NOMO-1 (cell line): ENCODE measurements around the gene CDR2.
"Not testable (repeated sequence)": the region's sequence is repeated elsewhere in the genome, so short reads cannot be mapped to it uniquely, and the experiment has no call there.

Experiments
- DNase-seq, 2 experiments: peaks; one replicate each; lab custom pipeline; 2025; ENCODE audit not compliant: unreplicated experiment in 2 of 2; lab: John Stamatoyannopoulos, UW

CDR2 gene

DNA sequence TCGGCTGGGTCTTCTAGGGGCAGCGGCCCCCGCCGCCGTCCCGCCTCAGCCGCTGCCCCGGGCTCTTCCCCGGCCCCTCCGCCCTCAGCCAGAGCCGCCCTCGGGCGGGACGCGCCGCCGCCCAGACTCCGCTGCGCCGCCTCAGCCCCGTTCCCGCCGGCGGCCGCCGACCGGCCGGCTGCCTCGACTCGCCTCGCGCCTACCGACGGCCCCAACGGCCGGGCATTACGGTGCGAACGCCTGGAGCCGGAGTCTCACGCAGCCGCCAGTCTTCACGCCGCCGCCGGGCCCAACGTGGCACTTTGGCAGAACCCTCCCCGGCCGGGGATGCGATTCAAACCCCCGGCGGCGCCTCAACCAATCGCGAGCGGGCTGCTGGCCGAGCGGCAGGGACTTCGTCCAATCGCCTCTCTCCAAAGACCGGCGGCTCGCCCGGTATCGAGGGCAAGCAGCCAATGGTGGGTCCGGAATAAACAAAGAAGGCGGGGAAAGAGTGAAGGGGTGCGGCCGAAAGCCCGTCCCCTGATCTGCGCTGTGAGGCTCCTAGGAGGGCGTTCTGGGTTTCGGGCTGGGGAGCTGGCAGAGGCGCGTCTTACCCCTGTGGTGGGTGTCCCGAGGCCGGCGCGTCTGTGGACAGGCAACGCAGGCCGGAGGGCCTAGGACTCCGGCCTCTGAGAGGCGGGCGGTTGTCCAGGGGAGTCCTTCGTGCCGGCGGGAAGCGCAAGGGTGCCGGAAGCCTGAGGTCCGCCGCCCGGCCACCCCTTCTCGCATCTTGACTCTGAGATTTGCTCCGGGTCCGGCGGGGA, at the start of gene CDR2:
Gene CDR2 (minus strand): TSS at position 309 of the 806 bp plus-strand sequence. CDS start 310 bp downstream, outside the sequence.
- peak; percentile 97 to 98 for DNase-seq

DNA sequence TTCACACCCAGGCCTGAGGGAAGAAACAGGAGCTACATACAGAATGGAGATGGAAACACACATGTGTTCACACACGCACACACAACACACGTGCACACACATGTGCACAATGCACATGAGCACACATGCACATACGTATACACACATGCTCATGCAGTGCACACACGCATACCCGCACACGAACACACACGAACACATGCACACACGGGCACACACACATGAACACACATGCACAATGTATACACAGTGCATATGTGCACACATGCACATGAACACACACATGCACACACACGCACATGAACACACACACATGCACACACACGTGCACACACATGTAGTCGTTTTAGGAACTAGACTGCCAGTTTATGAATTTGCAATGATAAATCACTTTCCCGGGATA, 49.3 kb upstream of the CDR2 start:
- no peak for DNase-seq

DNA sequence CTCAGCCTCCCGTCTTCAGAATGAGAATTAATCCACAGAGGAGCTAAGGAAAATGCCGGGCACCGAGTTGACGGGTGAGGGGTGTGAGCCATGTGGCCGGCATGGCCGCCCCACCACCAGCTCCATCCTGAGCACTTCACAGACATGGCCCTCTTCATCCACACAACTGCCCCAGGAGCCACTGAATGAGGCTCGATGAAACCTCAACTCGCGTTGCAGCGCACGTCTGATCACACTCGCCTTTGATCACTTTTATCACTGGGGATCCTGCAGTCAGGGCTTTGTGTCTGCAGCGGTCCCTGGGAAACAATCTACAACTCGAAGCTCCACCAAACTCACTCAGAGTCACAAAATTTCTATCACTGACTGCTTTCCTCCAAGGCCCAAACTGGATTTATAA, 46.7 kb upstream of the CDR2 start:
- no peak for DNase-seq

DNA sequence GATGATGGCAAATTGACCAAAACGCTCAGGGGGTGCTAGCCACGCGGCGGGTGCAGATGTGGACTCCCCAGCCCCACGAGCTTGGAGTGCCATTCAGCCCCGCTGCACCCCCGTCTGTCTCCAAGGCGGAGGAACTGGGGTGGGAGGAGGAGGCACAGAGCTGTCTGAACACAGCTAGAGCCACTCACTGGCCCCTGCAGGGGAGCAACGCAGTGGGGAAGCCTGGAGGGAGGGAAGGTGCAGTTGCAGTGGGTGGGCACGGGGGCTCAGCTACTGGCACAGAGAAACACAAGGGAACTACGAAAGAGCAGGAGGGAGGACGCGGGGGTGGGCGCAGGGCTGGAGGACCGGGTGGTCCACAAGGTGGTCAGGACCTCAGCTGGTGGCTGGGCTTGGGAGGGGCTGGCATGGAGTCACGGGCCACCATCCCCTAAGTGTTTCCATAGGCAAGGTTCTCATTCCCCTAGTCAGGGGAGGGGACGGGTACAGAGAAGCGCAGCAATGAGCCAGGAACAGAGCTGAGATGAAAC, 46.3 kb upstream of the CDR2 start:
- no peak for DNase-seq

DNA sequence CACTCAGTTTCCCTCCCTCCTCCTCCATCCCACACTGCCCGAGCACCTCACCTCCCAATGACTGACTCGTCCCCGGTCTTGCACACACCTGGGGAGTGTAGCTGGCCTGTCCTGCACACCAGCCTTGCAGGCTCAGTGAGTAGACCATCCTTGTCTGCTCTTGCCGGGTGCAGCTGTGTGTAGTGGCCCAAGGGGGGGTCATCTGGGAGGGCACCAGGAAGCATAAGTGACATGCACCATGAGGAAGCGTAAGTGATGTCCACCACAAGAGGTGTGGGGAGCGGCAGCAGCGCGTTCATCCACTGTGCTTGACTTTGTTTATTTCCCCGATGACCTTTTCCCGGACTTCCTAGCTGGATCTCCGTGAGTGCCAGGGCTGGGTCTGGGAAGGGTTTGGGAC, 45.5 kb upstream of the CDR2 start:
- DNase-seq = no peak

DNA sequence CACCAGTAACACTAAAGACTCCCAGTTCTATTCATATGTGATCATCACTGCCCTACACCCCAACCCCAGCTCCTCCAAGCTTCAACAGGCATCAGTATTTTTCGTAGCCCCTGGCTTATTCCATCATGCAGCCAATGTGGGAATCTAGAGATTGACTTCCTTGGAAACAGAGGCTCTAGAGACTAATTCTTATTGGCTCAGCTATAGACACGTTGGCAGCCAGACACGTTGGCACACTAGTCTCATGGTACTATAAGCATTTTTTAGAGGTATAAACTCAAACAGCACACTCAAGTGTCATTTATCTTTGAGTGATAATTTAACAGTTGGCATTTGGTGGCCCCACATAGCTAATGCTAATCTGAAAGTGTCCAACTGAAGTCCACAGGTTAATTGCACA, 44.4 kb upstream of the CDR2 start:
- DNase-seq = no peak

DNA sequence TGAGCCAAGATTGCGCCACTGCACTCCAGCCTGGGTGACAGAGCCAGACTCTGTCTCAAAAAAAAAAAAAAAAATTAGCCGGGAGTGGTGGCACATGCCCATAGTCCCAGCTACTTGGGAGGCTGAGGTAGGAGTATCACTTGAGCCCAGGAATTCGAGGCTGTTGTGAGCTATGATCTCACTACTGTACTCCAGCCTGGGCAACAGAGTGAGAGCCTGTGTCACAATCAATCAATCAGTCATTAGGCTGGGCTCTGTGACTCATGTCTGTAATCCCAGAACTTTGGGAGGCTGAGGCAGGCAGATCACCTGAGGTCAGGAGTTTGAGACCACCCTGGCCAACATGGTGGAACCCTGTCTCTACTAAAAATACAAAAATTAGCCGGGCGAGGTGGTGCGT, 43.4 kb upstream of the CDR2 start:
- not testable (repeated sequence) for DNase-seq

DNA sequence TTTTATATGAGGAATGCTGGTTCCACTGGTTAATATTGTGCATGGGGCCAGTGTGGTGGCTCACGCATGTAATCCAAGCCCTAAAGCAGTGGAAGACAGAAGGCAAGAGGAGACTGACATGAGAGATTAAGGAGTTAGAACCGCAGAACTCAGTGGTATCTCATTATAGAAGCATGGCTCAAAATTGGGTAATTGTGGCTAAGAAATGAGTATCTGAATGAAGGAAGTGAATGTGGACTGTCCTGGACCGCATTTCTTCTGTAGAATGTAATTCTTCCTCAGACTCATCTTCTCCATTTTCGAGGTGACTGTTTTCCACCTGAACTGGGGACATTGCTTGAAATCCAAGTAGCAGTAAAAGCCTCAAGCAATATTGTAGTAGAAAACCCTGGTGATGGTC, 42.6 kb upstream of the CDR2 start:
- DNase-seq = peak; percentile 73 to 96

DNA sequence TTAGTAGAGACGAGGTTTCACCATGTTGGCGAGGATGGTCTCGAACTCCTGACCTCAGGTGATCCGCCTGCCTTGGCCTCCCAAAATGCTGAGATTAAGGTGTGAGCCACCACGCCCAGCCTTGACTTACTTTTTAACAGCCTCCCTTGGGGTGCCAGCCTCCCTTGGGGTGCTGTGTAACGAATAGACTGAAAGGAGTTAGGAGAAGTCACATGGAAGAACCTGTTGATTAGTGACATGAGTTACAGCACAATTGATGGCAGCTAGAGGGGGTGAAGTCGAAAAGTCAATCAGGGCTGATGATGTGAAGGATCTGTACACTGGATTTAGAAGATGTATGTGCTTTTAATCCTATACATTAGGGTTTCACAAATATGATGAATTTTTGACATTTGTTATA, 39.4 kb upstream of the CDR2 start:
- no peak for DNase-seq

DNA sequence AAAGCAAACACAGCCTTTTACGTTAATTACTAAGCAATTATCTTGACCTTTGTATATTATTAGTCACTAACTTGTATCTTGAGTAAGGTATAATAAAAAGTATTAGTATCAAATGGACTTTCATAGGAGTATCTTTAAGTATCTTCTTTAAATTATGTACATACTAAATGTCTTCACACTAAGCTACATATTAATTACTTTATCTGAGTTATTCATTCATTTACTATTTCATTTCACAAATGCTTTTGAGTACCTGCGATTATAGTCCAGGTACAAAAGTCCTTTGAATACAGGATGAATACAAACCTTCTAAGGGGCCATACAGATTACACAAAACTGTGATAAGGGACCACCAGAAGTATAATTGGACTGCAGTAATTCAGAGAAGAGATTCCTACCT, 33.1 kb upstream of the CDR2 start:
- DNase-seq = no peak

DNA sequence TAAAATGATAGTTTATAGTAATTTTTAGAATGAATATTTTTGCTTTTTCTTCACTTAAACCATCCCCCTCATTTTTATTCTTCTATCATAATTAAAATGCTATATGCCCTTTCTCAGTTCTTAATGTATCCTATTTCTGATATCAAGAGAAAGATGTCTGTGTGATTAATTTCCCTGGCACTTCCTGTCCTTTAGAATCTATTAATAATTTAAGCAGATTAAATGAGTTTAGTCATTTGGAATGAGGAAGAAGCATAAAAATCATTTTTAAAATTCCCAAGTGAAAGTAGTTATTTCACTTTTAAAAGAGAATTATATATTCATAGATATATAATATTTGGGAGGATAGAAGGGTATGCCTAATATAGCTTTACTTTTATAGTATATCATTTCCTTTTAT, 27.8 kb upstream of the CDR2 start:
- DNase-seq = no peak

DNA sequence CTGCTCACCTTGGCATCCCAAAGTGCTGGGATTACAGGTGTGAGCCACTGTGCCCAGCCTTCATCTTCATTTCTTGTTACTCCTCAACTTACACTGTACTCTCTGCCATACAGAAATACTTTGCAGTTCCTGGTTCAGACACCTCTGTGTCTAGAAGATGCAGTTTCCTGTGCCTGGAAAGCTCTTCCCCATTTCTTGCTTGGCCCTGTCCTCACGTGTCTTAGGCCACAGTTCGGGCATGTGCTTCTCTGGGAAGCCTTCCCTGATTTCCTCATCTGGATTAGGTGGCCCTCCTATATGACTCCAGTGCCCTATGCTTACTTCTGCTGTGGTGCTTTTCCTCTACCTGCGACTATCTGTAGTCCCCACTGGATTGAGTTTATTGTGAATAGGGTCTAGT, 26.5 kb upstream of the CDR2 start:
- peak; percentile 17 to 40 for DNase-seq

DNA sequence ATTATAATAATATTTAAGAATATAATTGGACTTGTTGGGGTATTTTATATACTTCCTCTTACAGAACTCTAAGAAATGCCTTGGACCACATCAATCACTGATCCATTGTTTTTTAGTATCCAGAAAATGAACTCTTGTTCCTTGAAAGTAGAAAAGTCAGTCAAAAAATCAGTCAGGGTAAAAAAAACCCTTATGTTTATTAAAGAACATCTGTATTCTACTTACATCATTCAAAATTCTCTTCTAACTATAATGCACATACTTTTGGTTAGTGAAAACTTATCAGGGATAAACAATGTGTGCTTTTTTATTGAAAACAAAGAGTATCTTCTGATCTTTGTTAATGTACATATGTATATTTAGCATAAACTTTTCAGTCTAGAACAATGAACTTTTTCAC, 23.5 kb upstream of the CDR2 start:
- no peak for DNase-seq

DNA sequence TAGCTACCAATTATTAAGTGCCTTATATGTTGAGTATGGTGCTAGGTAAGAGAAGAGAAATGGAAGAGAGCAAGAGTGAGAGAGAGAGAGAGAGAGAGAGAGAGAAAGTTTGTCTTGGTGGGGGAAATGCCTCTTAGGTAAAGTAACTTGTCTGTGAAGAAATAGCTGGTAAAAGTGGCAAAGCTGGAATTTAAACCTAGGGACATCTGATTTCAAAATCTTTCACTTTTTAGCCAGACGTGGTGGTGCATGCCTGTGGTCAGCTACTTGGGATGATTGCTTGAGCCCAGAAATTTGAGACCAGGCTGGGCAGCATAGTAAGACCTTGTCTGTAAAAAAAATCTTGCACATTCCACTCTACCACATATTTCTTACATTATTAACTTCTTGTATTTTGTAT, 23.0 kb upstream of the CDR2 start:
- DNase-seq = no peak

DNA sequence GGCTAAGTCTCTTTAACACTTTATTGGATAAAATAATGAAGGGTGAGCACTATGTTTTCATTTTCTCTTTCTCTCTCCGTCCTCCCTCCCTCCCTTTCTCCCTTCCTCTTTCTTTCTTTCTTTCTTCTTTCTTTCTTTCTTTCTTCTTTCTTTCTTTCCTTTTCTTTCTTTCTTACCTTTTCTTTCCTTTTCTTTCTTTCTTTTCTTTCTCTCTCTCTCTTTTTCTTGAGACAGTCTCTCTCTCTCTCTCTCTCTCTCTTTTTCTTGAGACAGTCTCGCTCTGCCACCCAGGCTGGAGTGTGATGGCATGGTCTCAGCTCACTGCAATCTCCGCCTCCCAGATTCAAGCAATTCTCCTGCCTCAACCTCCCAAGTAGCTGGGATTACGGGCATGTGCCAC, 21.5 kb upstream of the CDR2 start:
- DNase-seq = no peak

DNA sequence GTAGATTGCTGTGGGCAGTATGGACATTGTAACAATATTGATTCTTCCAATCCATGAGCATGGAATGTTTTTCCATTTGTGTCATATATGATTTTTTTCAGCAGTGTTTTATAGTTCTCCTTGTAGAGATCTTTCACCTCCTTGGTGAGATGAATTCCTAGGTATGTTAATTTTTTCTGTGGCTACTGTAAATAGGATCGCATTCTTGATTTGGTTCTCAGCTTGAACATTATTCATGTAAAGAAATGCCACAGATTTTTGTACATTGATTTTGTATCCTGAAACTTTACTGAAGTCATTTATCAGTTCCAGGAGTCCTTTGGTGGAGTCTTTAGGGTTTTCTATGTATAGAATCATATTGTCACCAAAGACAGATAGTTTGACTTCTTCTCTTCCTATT, 19.7 kb upstream of the CDR2 start:
- DNase-seq = no peak

DNA sequence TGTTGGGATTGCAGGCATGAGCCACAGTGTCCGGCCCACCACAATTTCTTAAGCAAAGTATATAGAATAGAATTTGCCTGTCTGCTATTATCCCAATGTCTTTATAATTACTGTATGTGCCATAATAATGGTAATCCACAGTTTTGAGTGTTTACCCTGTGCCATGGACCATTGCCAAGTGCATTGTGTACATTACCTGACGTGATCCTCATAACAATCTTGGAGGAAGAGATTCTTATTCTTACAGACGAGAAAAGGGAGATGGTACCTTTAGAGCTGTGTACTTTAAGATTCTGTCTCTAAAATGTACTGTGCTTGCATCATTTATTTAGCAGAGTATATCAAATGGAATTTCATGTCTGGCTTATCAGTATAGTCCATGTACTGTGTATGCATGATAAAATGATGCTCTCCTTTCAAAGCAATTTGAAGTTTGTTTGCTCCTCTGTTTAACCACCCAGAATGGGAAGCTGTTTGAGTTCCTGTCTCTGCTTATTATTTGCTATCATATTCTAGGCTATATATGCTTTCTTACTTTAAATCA, 13.8 kb upstream of the CDR2 start:
- DNase-seq = no peak

DNA sequence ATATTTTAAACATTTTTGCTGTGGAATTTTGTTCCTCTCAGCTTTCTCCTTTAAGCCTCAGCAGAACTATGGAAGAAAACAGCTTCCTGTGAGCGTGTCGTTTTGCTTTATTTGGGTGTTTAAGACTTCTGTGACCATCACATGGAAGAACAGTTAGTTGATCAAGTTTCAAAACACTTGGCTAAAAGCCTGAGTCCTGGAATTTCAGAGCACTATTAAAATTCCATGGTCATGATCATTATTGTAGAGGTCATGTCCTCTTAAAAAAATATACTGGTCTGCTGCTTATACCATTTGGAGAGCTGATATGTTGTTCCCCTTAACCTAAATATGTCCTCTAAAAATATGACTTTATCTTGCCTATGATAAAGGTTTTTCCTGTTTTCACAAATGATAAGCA, 12.6 kb upstream of the CDR2 start:
- no peak for DNase-seq

DNA sequence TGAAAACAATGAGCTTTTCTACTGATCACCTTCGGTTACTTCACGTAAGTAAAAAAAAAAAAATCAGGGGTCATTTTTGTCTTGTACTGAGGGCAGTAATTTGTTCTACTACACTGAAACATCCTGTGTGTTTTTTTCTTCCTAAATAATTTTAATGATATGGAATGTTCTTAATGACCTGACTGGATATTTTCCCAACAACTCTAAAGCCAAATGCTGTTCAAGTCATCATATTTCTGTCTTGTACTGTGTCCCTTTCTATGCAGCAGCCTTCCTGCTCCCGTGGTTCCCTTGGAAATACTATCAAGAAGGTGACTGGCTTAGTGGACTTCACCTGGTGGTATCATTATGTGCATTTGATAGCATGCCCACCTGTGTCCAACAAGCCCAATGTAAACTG, 10.8 kb upstream of the CDR2 start:
- DNase-seq = no peak

DNA sequence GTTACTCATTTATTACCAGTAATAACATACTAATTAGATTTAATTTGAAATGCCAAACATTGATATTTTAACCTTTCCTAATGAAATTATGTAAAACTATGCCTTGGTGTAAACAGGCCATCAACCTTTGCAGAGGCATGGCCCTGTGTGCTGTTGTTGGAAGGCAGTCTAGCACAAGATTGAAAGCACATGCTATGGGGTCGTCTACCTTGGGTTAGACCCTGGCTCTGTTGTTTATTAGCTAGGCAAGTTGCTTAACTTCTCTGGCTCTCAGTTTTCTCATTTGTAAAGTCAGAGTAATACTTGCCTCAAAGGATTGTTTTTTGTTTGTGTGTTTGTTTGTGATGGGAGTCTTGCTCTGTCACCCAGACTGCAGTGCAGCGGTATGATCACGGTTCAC, 9.4 kb upstream of the CDR2 start:
- no peak for DNase-seq

DNA sequence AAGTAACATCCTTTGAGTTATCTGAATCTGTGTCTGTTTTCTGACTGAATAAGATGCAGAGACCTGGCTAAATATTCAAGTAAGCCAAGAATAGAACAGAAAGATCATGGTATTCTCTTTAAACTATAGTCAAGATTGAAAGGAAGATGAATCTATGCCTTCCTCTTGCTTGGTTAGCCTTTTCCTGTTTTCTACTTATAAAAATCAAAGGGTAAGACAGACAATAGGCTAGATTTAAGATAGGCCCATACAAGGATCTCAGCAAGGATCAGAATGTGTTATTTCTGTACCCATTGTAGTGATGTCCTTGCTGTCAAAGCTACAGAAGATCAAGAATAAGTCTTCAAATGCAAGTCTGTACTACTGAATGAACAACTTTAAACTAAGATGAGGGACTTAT, 7.0 kb upstream of the CDR2 start:
- no peak for DNase-seq

DNA sequence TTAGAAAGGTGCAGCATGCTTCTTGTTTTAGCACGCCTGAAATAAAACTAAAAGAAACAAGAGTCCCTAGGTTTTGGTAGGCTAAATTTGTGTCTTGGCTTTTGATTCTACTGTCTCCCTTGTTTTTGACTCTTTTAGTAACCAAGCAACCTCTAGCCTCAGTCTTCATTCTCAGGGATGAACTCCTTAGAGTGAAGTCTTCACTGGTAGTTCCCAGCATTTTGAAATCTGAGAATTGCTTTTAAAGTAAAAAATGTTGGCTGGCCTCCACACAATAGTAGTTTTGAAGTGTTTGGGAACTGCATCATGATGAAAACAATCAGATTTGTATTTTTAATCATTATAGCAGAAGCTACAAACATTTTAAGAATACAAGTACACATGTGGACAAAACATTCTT, 6.1 kb upstream of the CDR2 start:
- DNase-seq = no peak

DNA sequence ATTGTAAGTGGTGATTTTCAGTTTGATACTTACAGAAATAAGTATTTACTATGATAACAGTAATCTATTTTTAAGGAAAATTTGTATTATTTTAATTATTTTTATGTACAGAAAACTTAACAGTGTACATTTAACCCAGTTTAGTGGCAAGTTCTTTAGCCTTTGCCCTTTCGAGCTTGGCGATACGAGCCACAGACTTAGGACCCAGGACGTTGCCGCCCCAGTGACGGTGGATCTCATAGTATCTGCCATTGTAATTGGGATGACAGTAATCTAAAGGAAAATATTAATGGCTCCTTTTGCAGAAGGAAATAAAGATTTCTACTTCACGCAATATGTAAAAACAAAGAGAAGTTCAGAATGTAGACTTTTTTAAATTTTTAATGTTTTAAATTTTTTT, 5.2 kb upstream of the CDR2 start:
- DNase-seq = no peak
